NCI-H2171 treated with DMSO at 0.1 percent for 48 hours (cell line): Measurements from ENCODE around the gene MVD.

Experiments used
- DNase-seq: peaks from one replicate; lab custom pipeline; 2025; lab: John Stamatoyannopoulos, UW

The MVD gene

GRCh38 chr16:88655053-88655732 is 7.7 kb downstream of the MVD start:
- DNase-seq, result no peak

GRCh38 chr16:88654363-88655052 is 8.4 kb downstream of the MVD start:
- no peak for DNase-seq

- DNase-seq, result no peak
These were observed 9.1 kb downstream of the MVD start for GRCh38 chr16:88653596-88654362.

- DNase-seq, result no peak
These were observed 9.8 kb downstream of the MVD start for GRCh38 chr16:88653101-88653500.

GRCh38 chr16:88652762-88653063 is 10.2 kb downstream of the MVD start:
- no peak for DNase-seq

- no peak for DNase-seq
These were observed 10.7 kb downstream of the MVD start for GRCh38 chr16:88651989-88652761.

- no peak for DNase-seq
These were observed 11.5 kb downstream of the MVD start for GRCh38 chr16:88651276-88651988.

DNA sequence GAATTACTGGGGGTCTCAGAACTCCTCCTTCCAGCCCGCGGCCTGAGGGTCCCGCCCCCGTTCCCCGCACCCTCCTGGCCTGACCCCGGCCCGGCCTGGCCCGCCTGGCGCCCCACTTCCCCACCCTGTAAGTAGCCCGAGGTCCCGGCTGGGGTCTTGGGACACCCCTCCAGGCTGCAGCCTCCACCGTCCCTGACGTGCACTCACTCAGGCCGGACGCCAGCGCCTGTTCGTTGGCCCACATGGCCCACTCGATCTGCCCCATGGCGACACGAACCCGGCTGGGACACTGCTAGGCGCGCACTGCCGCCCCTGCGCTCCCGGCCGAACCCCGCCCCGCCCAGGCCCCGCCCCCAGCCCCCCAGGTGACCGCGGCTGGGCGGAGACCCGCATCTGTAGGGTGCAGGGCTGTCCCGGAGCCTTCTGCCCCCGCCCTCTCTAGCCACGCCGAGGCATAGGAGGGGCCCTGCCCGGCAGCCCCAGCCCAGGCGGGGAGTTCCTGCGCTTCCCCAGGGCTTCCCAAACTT is 12.1 kb downstream of the MVD start, which contains the start of gene CYBA:
Gene CYBA, minus strand, starts transcription at position 305 of the 527 bp plus-strand sequence. Its CDS starts 40 bp downstream, at position 265.
- DNase-seq, result peak; percentile 33

GRCh38 chr16:88649924-88650748 is 12.8 kb downstream of the MVD start:
- no peak for DNase-seq

DNA sequence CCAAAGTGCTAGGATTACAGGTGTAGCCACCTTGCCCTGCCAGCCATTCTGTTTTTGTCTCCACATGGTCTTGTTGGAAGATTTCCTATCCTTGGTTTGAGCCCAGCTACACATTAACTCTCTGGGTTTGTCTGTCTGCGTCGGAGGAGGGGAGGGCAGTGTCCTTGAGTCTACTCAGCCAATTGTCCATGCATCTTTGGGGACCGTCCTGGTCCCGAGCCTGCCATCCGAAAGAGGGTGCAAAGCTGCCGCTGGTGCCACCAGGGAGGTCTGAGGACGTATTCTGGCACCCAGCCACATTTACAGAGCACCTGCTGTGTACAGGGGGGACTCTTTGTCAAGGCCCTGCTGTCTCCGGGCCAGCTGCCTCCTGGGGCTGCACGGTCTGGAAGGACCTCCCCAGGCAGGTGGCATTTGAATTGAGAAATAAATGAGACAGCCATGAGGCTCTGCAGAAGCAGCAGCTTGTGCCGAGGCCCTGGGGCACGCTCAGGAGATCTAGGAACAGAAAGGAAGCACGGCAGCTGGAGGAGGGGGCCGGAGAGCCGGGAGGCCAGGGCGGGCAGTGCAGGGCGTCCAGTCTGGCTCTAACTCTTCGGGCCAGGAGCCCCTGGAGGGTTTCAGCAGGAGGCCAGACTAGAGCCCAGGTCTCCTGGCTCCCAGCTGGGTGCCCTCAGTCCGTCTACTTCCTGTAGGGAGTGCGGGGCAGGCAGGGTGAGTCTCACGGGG is 13.5 kb downstream of the MVD start:
- DNase-seq, result peak; percentile 70

- DNase-seq, result no peak
These were observed 15.5 kb downstream of the MVD start for GRCh38 chr16:88647178-88648070.

- no peak for DNase-seq
These were observed 16.4 kb downstream of the MVD start for GRCh38 chr16:88646345-88647034.

GRCh38 chr16:88645941-88646340 is 16.9 kb downstream of the MVD start:
- no peak for DNase-seq

GRCh38 chr16:88645455-88645854 is 17.4 kb downstream of the MVD start:
- DNase-seq, result no peak

DNA sequence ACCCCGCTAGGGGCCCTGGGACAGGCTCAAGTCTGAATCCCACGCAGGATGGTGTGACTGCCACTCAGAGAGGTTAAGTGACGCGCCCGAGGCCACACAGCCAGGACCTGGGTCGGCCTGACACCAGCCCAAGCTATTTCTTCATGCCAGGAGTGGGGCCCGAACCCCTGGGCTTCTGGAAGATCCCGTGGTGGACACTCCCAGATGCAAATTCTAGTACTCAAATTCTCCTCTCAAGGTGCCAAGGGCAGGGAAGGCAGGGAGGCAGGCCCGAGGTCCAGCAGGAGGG is 19.3 kb downstream of the MVD start:
- no peak for DNase-seq

DNA sequence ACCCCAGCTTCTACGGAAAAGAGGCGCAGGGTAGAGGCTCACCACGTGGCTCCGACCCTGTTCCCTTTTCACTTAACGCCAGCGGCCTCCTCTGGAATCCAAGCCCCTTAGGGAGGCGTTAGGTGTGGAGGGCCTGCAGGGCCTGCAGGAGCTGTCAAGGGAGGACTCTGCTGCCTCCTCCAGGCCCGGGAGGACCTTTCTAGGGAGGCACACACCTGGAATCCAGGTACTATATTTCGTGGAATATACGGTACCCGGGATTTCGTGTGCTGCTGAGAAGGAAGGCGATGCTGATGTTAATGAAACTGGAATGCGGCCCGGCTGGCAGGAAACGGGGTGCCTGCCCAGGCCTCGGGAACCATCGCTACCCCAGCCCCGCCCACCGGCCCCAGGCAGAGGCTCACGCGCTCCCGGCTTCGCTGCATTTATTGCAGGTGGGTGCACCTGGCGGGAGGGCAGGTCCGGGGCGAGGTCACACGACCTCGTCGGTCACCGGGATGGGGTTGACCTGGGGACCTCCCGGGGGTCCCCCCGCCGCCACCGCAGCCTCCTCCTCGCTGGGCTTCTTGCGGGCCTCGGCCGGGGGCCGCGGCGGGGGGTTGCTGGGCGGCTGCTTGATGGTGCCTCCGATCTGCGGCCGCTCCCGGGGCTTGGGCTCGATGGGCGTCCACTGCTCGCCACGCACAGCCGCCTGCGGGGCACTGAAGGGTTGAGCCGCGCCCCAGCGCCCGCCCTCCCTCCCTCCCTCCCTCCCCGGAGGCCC is 19.8 kb downstream of the MVD start:
- DNase-seq, result no peak

DNA sequence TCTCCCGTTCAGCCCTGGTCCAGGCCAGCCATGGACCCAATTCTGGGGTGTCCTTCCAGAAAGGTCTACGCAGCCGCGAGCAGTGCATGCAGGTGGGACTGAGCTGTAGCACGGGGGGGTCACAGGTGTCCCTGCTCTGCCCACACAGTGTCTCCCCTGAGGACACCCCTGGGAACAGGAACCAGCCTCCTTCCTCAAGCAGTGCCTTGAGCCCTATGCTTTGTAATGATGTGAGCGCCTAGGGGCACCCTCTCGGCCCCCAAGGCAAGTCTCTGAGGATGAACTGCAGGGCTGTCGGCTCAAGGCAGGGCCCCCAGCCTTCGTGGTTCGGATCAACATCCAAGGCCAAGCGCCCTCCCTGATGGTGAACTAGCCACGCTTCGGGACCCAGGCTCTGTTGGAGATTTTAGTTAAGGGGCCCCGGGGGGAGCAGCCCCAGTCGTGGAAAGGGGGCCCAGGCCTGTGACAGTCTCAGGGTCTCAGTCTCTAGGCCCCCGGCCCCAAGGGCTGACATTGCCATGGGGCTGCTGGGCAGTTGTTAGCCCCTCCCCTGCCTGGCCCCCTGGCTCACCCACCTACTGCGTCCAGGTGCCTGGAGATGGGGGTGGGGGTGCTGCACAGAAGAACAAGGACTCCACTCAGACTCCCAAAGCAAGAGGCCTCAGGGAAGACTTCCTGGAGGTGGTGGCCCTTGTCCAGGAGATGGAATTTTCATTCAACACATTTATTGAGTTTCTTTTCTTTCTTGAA is 22.2 kb downstream of the MVD start:
- DNase-seq, result no peak
